ENCODE data around the gene SERPINB1. TPM values are rescaled to one million over a fixed set of nuclear protein-coding genes. Genes with fewer than 3 reads are reported as not detected.

SERPINB1 gene
- total and polyA plus RNA-seq, 2 experiments from 2014 or later, result 5.6 to 6.5 TPM

GRCh38 chr6:2830183-2830582 lies 11.5 kb downstream of the SERPINB1 start (continued):
- TF ChIP-seq ETS1 (IDR thresholded peaks at IDR 0.05) (no peak), STAT1 (IDR thresholded peaks at IDR 0.05; ENCODE audit: unreplicated experiment) (no peak), REST (IDR thresholded peaks at IDR 0.05; ENCODE audit: unreplicated experiment) (no peak)

GRCh38 chr6:2829253-2829652 lies 12.4 kb downstream of the SERPINB1 start:
- no peak overlapping the region for H3K27ac Mint-ChIP-seq
- DNase-seq (ENCODE audit: low spot score), result no peak
- no peak for ATAC-seq
- H3K4me2 ChIP-seq, result no peak overlapping the region
- no peaks in the 10 kb centered on the region for H3K36me3 Mint-ChIP-seq (ENCODE audit: low read depth)
- no peak overlapping the region for H2AFZ ChIP-seq
- H3K4me3 ChIP-seq, result no peak overlapping the region
- no peaks in the 10 kb centered on the region for H3K4me1 ChIP-seq (ENCODE audit: insufficient read depth)
- H3K4me3 Mint-ChIP-seq, result no peak overlapping the region
- H3K4me1 Mint-ChIP-seq, result no peaks in the 10 kb centered on the region
- no peak for TF ChIP-seq CTCF (conservative IDR thresholded peaks at IDR 0.05; ENCODE audit: low read depth in 2 of 2)
- TF ChIP-seq NANOG (IDR thresholded peaks at IDR 0.05; ENCODE audit: borderline replicate concordance), result no peak
- no peak for TF ChIP-seq ZNF331 (CRISPR knock-in tag; IDR thresholded peaks at IDR 0.05; ENCODE audit: low read depth)
- no peak for TF ChIP-seq ZNF114 (CRISPR knock-in tag; IDR thresholded peaks at IDR 0.05)
- no peaks in the 10 kb centered on the region for H3F3A ChIP-seq (replicated peaks; ENCODE audit: low read depth)
- H3K27me3 ChIP-seq (ENCODE audit: insufficient read depth), result no peaks in the 10 kb centered on the region
- peaks cover 2% of the 10 kb centered on the region for H3K27me3 Mint-ChIP-seq (ENCODE audit: insufficient read depth, low read depth, poor library complexity)
- no peaks in the 10 kb centered on the region for H3K9me2 ChIP-seq (ENCODE audit: insufficient read depth)
- H3K27ac ChIP-seq (ENCODE audit: low read depth), result no peak overlapping the region
- no peaks in the 10 kb centered on the region for H4K20me1 ChIP-seq (replicated peaks; ENCODE audit: insufficient read depth)
- no peaks in the 10 kb centered on the region for H3K36me3 ChIP-seq (ENCODE audit: insufficient read depth)
- H3K9me3 Mint-ChIP-seq, result no peaks in the 10 kb centered on the region; the same call in 2 of the 3 replicates
- H3K79me2 ChIP-seq (replicated peaks; ENCODE audit: insufficient read depth), result no peaks in the 10 kb centered on the region

- Histone ChIP-seq H3K4me3 (no peak overlapping the region), H2AFZ (no peak overlapping the region), H3K79me2 (replicated peaks; ENCODE audit: insufficient read depth) (no peaks in the 10 kb centered on the region), H3K36me3 (ENCODE audit: insufficient read depth) (no peaks in the 10 kb centered on the region), H3K4me1 (ENCODE audit: insufficient read depth) (no peaks in the 10 kb centered on the region), H3F3A (replicated peaks; ENCODE audit: low read depth) (no peaks in the 10 kb centered on the region), H3K27ac (ENCODE audit: low read depth) (no peak overlapping the region), H3K9me2 (ENCODE audit: insufficient read depth) (no peaks in the 10 kb centered on the region), H4K20me1 (replicated peaks; ENCODE audit: insufficient read depth) (no peaks in the 10 kb centered on the region), H3K4me2 (no peak overlapping the region), H3K27me3 (ENCODE audit: insufficient read depth) (no peaks in the 10 kb centered on the region)
- H3K4me3 Mint-ChIP-seq, result no peak overlapping the region
- no peak for TF ChIP-seq EZH2 (IDR thresholded peaks at IDR 0.05; ENCODE audit: low read depth, unreplicated experiment)
- no peak for TF ChIP-seq POLR2AphosphoS5 (IDR thresholded peaks at IDR 0.05; ENCODE audit: low read depth)
- ATAC-seq (no peak), DNase-seq (ENCODE audit: low spot score) (no peak)
- no peak overlapping the region for H3K27ac Mint-ChIP-seq
- H3K27me3 Mint-ChIP-seq (ENCODE audit: insufficient read depth, low read depth, poor library complexity), result peaks cover 2% of the 10 kb centered on the region
- H3K9me3 Mint-ChIP-seq, result no peaks in the 10 kb centered on the region; the same call in 2 of the 3 replicates
- H3K4me1 Mint-ChIP-seq, result no peaks in the 10 kb centered on the region
- H3K36me3 Mint-ChIP-seq (ENCODE audit: low read depth), result no peaks in the 10 kb centered on the region
Measured at GRCh38 chr6:2828629-2829028, 13.0 kb downstream of the SERPINB1 start.

Data from GM23338 (cell line).